AG09309 (cell line): Measurements from ENCODE around the gene YKT6.

ENCODE experiments used
- DNase-seq: peaks from one replicate; pipeline ENCODE4 v3.0.0-alpha.2; 2010; ENCODE audit warnings: low read depth
- H3K4me3 ChIP-seq: 2 replicates; pipeline ENCODE4 v1.5.1; 2011; ENCODE audit warnings: mild to moderate bottlenecking, low read depth, low read length, moderate library complexity; ENCODE audit not compliant: control insufficient read depth
- TF ChIP-seq, protein P1 (sequence below): IDR thresholded peaks from 2 replicates; pipeline ENCODE4 v1.5.1; 2011; ENCODE audit warnings: mild to moderate bottlenecking, low read depth, low read length, inconsistent platforms; ENCODE audit not compliant: insufficient read depth, control insufficient read depth; ENCODE audit errors: missing control alignments

YKT6 gene

DNA sequence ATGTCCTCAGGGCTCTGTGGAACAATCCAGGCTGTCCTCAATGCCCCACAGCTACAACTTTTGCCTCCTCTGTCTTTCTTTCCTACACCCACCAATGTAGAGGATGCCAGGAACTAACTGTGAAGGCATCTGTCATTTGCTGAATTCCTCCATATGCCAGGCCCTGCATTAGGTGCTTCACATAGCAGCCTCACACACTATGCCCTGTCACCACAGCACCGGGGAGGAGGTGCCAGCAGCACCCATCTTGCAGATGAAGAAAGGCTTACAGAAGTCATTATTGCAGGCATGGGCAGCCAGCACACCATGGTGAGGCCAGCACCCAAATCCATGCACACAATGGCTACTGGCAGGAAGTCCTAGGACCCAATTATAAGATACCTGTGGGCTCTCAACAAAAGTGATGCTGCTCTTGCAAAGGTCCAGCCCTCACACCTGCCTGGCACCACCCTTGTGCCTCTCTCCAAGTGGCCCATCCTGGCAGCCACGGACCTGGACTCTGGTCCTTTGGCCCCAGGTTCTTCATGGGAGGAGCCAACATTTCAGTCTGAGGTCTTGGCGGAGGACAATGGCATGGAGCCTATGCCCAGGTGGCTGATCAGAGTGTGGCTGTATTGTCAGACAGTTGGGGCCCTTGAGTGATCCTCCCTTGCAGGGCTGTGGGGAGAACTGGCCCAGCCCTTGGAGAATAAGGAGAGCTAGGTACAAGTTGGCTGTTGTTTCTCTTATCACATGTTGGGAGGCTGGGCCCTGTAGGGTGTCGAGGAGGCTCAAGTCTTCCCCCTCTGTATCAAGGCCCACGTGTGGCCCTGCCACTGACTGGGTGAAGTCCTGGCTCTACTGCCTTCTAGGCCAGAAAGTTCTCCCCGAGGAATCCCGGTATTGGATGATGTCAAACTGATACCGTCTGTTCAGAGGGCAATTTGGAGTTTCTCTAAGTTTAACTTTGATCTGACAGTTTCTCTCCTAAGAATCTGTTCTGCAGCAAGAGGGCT, 45.3 kb upstream of the YKT6 start:
- no peak for DNase-seq
- TF ChIP-seq, protein P1, sequence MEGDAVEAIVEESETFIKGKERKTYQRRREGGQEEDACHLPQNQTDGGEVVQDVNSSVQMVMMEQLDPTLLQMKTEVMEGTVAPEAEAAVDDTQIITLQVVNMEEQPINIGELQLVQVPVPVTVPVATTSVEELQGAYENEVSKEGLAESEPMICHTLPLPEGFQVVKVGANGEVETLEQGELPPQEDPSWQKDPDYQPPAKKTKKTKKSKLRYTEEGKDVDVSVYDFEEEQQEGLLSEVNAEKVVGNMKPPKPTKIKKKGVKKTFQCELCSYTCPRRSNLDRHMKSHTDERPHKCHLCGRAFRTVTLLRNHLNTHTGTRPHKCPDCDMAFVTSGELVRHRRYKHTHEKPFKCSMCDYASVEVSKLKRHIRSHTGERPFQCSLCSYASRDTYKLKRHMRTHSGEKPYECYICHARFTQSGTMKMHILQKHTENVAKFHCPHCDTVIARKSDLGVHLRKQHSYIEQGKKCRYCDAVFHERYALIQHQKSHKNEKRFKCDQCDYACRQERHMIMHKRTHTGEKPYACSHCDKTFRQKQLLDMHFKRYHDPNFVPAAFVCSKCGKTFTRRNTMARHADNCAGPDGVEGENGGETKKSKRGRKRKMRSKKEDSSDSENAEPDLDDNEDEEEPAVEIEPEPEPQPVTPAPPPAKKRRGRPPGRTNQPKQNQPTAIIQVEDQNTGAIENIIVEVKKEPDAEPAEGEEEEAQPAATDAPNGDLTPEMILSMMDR: no peak
- no peak overlapping the region for H3K4me3 ChIP-seq

DNA sequence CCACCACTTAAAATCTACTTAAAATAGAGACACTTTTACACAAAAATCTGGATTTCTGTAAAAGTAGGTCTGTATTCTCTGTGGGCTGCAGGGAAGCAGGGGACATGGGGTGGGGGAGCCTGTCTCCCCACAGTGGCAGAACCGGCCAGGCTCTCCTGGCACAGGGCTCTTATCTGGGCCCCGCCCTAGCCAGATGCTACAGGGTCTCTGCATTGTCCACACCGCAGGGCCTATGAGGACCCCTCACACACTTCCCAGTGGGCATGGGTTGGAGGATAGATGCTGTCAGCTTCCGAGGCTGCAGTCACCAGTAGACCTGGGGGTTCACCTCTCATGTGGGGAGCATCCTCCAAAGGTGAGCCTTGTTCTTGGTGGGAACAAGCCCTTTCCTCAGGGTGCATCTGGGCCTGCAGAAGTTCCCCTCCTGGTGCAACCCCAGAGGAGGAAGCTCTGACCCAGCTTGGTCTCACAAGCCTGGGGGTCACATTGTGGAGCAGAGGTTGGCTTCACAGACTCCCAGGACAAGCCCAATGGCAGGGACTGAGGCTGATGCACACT, 44.2 kb upstream of the YKT6 start:
- H3K4me3 ChIP-seq: no peak overlapping the region
- DNase-seq: no peak
- TF ChIP-seq, protein P1: no peak

DNA sequence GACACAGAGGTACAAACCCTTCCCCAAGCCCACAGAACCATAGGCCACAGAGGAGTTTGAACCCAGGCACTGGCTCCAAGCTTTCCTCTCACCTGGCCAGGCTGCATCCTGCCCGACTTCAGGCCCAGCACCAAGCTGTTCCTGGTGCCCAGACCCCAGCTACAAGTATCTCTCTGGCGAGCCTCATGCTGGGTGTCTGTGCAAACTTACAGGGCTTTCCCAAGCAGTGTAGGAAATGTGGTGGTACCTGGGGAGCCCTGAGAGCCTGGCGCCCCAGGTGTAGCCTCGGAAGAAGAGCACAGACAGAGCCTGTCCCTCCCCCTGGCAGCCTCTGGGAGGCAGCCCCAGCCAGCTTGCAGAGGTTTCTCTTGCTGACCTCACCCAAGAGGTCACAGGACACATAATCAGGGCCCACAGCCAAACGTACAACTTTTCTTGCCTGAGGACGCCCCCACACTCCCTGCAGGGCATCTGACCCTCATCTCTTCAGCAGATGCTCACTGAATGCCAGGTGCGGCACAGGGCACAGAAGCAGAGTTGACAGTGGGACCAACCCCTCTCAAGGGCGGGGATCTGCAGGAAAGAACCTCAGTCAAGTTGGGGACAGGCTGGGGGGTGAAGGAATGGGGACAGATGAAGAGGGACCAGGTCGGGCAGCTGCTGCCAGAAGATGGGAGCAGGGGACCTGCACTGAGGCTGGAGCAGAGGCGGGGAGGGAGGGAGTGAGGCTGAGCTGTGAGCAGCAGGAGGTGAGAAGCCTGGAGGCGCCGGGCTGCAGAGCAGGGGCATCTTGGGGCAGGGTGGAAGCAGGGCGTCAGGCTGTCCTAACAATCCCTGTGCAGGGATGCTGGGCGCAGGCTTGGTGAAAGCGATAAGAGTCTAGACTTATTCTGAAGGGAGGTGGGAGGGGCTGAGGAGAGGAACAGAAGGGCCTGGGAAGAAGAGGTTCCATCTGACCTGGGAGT, 43.4 kb upstream of the YKT6 start:
- no peak for DNase-seq
- TF ChIP-seq, protein P1: no peak
- no peak overlapping the region for H3K4me3 ChIP-seq

DNA sequence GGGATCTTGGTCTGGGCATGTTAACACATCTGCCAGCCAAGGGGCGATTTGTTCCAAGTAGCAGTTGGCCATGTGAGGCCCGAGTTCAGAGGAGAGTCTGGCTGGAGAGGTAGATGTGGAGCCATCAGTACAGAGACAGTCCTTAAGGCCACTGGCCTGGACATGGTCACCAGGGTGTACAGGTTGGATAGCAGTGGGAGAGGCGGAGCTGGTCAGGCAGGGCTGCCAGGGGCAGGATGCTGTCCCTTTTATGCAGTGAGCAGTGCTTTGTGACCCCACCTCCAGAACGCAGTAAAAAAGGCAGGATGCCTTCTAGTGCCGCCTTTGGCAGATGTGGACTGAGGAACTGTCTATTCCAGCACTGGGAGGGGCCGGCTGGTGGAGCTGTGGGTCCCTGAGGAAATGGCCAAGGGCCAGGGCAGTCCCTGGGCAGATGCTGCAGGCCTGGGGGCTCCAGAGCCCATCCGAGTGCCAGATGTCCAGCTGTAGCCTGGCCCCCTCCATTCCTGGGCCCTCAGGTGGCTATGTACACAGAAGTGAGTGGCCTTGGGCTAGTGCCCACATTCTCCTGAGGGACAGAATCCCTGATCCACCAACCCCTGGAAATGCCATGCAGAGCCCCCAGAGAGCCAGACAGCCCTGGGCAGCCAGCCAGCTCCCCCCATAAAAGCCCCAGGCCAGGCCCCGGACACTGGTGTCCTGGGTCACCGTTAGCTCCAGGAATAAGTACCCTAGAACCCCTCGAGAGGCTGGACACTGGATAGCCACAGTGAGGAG, 42.5 kb upstream of the YKT6 start:
- TF ChIP-seq, protein P1: no peak
- no peak for DNase-seq
- no peak overlapping the region for H3K4me3 ChIP-seq

DNA sequence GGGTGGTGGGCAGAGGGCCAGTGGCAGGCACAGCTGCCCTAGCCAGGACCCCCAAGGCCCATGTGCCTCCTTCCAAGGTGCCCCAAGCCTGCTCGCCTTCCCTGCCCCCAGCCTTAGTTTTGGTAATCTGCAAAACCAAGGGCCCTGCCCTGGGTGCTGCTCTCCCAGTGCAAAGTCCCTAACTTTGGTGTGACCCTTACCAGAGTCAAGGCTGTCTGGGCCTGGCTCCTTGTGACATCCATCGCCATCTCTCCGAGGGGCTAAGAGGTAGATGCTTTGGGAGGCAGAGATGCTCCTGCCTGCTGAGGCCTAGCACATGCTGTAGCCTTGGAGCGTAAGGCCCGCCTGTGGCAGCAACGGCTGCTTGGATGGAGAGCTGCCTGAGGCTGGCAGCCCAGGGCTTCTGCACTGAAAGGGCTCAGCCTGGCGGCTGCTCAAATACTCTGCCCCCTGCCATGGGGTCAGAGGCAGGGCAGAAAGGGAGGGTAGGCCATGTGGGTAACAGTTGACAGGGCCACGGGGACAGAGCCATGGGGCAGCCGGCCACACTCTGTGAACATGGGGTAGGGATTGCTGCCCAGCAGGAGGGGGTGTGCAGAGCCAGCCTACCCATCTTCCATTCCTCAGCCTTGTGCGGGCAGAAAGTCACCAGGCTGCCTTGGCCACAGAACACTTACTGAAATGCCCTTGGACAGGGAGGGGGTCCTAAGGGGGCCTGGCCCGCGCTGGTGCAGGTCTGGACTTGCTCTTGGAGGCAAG, 41.7 kb upstream of the YKT6 start:
- no peak overlapping the region for H3K4me3 ChIP-seq
- TF ChIP-seq, protein P1: no peak
- DNase-seq: no peak
